NK-92 (cell line): ENCODE data around the gene GYS2.
"Not testable (repeated sequence)": the region's sequence is repeated elsewhere in the genome, so short reads cannot be mapped to it uniquely, and the experiment has no call there.

Source experiments
- DNase-seq: peaks from one replicate; lab custom pipeline; 2025; ENCODE audit not compliant: unreplicated experiment; lab: John Stamatoyannopoulos, UW

GYS2 gene

GRCh38 chr12:21602774-21603173, 1.9 kb downstream of the GYS2 start:
- DNase-seq, result no peak

DNA sequence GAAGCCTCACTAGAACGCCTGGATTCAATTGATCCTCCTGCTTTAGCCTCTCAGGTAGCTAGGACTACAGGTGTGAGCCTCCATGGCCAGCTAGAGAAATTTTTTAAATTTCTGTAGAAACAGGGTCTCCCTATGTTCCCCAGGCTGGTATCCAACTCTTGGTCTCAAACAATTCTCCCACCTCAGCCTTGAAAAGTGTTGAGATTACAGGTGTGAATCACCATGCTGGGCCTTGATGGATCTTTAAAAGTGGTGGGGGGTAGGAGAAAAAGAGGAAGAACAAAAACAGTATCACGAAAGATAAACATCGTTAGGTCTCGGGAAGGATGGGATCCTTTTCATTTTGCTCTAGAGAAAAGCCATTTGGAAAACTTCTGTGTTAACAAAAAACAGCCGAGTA, 4.5 kb downstream of the GYS2 start:
- no peak for DNase-seq

DNA sequence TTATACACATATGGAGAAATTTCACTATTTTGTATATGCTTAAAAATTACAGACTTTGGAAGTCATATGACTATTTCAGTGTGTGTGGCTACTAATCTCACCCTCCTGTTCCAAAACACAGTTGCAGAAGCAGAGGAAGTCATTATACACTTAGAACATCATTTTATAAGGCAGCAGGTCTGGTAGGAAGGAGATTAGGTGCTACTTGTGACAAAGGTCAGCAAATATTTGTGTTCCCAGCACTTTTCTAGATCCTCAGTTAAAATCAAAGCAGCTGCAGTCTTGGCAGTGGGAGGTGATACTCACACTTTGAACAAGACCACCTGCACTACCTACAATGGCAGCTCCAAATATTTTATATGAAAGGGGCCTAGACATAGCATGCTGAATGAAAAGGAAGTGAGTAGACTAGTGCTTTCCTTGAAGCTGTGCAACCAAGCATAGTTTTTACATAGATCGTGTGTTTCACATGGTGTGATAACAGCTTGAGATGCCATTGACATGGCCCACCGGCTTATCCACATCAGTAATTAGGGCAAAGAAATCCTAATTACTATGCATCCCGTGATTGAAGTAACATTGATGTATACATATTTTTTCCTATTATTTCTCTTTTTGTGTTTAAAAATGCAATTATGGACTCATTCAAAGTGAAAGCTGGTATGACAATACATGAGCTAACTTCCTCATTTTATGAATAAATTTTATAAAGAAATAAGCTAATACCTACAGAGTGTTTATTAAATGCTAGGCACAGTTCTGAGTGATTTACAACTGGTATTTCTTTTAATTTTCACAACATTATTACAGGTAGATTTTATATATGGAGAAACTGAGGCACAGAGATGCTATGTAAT, 5.3 kb downstream of the GYS2 start:
- no peak for DNase-seq

- no peak for DNase-seq
These were observed 6.0 kb downstream of the GYS2 start for GRCh38 chr12:21598651-21599050.

DNA sequence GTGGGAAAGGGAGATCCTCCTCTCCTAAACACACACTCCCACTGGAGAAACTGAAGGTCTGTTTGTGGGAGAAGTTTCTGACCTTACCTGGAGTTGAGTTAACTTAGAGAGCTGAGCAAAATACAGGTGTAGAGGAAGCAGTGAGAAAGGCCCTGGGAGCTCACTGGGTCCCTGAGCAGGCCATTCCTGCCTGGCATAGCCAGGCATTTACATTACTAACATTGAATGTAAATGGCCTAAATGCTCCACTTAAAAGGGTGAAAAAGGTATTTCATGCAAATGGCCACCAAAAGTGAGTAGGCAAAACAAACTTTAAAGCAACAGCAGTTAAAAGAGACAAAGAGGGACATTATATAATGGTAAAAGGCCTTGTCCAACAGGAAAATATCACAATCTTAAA, 9.3 kb downstream of the GYS2 start:
- DNase-seq, result not testable (repeated sequence)

- DNase-seq, result no peak
These were observed 19.2 kb downstream of the GYS2 start for GRCh38 chr12:21585485-21585884.

DNA sequence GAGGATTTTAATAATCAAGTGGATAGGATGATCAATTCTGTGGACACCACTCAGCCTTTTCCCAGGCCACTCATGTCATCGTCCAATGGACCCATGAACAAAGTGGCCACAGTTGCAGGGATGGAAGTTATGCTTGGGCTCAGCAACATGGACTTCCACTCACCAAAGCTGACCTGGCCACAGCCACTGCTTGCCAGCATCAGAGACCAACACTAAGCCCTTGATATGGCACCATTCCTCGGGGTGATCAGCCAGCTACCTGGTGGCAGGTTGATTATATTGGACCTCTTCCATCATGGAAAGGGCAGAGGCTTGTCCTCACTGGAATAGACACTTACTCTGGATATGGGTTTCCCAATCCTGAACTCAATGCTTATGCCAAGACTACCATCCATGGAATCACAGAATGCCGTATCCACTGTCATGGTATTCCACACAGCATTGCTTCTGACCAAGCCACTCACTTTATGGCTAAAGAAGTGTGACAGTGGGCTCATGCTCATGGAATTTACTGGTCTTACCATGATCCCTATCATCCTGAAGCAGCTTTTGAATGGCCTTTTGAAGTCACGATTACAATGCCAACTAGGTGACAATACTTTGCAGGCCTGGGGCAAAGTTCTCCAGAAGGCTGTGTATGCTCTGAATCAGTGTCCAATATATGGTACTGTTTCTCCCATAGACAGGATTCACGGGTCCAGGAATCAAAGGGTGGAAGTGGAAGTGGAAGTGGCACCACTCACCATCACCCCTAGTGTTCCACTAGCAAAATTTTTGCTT, 20.1 kb downstream of the GYS2 start:
- not testable (repeated sequence) for DNase-seq

DNA sequence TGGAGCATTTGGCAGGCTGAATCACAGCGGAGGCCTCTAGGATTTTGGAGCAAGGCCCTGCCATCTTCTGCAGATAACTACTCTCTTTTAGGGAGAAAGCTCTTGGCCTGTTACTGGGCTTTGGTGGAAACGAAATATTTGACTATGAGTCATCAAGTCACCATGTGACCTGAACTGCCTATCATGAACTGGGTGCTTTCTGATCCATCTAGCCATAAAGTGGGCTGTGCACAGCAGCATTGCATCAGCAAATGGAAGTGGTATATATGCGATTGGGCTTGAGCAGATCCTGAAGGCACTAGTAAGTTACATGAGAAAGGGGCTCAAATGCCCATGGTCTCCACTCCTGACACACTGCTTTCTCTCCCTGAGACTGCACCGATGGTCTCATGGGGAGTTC, 21.1 kb downstream of the GYS2 start:
- no peak for DNase-seq

DNA sequence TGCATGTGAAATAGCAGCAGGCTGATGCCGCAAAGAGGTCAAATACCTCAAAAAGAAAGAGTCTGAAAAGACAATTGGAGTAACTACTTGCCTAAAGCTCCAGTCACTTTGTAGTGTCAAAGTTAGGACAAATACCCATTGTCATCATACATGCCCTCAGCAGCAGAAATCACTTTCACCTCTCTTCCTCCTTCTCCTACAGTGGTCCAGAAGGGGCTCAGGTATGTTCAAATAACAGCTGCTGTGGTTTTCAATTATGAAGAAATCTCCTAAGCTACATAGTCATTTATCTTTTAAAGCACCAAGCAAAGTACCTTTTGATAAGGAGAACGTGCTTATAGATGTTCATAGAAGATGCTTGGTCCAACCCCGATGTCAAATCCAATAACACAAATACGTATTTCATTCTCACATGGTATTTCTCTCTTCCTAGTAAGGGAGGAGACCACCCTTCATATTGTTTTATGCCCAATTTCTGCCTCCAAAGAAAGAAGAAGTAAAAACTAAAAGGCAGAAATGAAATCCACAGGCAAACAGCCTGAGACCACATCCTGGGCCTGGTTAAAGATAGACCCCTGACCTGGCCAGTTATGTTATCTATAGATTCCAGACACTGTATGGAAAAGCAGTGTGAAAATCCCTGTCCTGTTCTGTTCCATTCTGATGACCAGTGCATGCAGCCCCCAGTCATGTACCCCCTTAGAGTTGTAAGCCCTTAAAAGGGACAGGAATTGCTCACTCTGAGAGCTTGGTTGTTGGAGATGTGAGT, 23.7 kb downstream of the GYS2 start:
- DNase-seq, result no peak

DNA sequence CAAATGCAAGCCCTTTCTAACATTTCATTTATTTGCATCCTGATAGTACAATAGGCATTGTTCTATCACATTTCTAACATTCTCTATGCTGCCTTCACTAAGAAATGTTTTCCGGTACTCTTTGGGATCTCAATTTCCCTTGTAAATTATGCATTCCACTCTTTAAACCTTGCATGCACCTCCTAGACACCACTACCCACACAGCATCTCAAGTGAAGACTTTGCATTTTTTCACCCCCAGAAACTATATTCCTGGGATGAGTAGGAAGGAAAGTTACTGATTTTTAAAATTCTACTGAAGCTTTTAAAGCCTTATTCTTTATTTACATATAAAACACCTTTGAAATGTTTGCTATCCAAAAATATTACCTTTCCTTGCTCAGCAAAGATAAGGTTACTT, 27.1 kb downstream of the GYS2 start:
- DNase-seq, result no peak

- DNase-seq, result no peak
These were observed 28.2 kb downstream of the GYS2 start for GRCh38 chr12:21576431-21576830.

DNA sequence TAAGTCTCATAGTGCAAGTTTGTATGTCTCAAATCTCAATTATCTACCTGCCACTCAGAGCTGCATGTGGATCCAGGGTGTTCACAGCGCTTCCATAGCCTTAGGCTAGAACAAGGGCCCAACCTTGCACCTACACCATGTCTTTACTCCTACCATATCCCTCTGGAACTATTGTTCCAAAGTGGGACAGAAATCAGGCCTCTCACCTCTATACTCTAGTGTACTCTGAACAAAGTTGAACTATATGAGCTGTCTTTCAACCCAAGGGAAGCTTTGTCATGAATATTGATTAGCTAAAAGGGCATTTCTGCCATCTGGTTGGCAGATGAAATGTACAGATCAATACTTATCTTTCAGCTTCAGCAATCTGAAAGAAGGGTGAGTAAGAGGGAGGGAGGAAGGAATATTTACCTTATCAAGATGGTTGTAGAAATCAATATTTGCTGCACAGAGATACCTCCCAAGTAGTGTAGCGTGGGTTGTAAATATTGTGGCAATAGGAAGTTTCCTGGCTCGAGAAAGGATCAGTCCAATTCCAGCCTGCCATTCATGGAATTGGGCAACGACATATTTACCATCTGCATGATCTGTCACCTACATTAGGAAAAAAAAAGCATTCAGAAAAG, 30.8 kb downstream of the GYS2 start:
- DNase-seq, result no peak

DNA sequence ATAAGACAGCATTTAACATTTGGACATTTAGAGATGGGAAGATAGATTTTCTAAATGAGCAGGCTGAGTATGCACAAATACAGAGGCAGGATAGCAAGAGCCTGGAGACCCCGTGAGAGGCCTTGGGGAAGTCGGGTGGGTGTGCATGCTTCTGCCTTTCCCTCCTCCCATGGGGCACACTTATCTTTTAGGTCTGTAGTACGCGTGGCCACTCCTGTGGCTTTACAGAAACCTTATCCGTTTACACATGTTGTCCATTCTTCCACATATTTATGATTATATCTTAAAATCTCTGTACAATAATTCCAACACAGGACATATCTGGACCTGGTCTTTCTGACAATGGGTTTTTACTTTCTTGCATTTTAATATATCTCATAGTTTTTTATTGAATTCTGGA, 33.6 kb downstream of the GYS2 start:
- DNase-seq, result no peak

GRCh38 chr12:21568115-21568514, 36.5 kb downstream of the GYS2 start:
- DNase-seq, result no peak

- DNase-seq, result no peak
These were observed 37.7 kb downstream of the GYS2 start for GRCh38 chr12:21566907-21567394.

GRCh38 chr12:21566223-21566906, 38.3 kb downstream of the GYS2 start:
- DNase-seq, result no peak

DNA sequence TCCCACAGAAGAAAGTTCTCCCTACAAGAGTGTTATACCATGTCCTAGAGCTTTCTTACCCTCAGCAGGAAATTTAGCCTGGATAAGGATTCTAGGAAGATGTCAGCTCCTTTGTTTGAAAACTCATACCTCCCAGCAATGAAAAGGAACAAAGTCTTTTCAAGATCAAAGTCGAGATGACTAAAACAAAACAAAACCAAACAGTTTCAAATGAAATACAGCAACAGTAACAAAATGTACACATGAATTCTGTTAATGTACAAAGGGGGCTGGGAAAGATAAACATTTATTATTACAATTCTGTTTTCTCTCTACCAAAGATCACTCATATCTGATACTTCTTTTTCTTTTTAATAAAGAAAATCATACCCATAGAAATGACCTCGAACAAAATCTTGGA, 41.8 kb downstream of the GYS2 start:
- DNase-seq, result no peak

DNA sequence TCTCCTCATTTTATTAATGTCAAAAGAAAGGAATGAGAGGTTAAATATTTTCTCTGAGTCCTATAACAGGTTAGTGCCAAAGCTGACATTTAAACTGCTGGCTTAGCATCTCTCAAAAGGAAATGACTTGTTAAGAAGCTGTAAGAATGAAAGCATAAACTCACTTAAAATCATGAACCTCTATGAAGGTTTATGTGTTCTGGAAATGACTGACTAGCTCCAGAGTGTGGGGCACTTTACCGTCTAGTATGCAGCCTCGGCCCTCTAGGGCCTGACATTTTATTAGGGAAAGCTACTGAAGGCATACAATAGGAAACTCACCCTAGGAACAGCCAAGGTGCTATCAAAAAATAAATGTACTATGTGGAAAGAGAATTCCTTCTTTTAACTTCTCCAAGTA, 43.5 kb downstream of the GYS2 start:
- no peak for DNase-seq

GRCh38 chr12:21559855-21560569, 44.6 kb downstream of the GYS2 start:
- DNase-seq, result no peak
